OCI-LY1 (cell line): ENCODE measurements around the gene CNOT4.

Experiments used
- CTCF ChIP-seq: fragments of 200-600 bp; sonication (generic), shearing (Covaris generic); IDR thresholded peaks from 2 replicates; pipeline ENCODE4 v1.5.1; 2017; ENCODE audit warnings: mild to moderate bottlenecking, antibody characterized with exemption, low read length, moderate library complexity, mixed read lengths
- EZH2 ChIP-seq: fragments of 200-600 bp; sonication (generic), shearing (Covaris generic); IDR thresholded peaks from 2 replicates; pipeline ENCODE4 v1.8.0; 2017; ENCODE audit warnings: borderline replicate concordance, mixed run types, mild to moderate bottlenecking, antibody characterized with exemption, low read length, moderate library complexity, mixed read lengths

- TF ChIP-seq CTCF, result no peak
- no peak for TF ChIP-seq EZH2
These were observed 20.1 kb downstream of the CNOT4 start for GRCh38 chr7:135489791-135490190.
